Liver (tissue), 9 donors: Measurements from ENCODE around the gene SLC7A4. TPM values are rescaled to one million over a fixed set of nuclear protein-coding genes. Genes with fewer than 3 reads are reported as not detected.

Source experiments
- DNase-seq: peaks from one replicate; pipeline ENCODE4 v3.0.0-alpha.2; 2017; ENCODE audit warnings: low spot score
- H3K27ac ChIP-seq, 2 donors: one replicate each; pipeline ENCODE4 v1.7.0; 2013; ENCODE audit warnings: inconsistent platforms in 2 of 2, low read length in 2 of 2, control low read depth in 1 of 2, low read depth in 1 of 2, mild to moderate bottlenecking in 1 of 2
- H3K27me3 ChIP-seq, 4 donors: one replicate each; pipeline versions ENCODE4 v1.6.1 to v1.7.0; 2013; ENCODE audit warnings: low read length in 3 of 4, inconsistent platforms in 1 of 4, mild to moderate bottlenecking in 1 of 4, moderate library complexity in 1 of 4; ENCODE audit not compliant: control insufficient read depth in 4 of 4, insufficient read depth in 4 of 4
- H3K36me3 ChIP-seq, 4 donors: one replicate each; pipeline versions ENCODE4 v1.6.1 to v1.7.0; 2013; ENCODE audit warnings: low read length in 3 of 4, mild to moderate bottlenecking in 3 of 4, low read depth in 1 of 4, moderate library complexity in 1 of 4; ENCODE audit not compliant: control insufficient read depth in 4 of 4, insufficient read depth in 3 of 4
- H3K4me1 ChIP-seq, 4 donors: one replicate each; pipeline versions ENCODE4 v1.6.1 to v1.7.0; 2013; ENCODE audit warnings: low read length in 3 of 4, mild to moderate bottlenecking in 3 of 4, moderate library complexity in 1 of 4; ENCODE audit not compliant: control insufficient read depth in 4 of 4, insufficient read depth in 4 of 4
- H3K4me3 ChIP-seq, 3 donors: one replicate each; pipeline versions ENCODE4 v1.6.1 to v1.7.0; 2013; ENCODE audit warnings: low read length in 3 of 3, control low read depth in 1 of 3, low read depth in 1 of 3, mild to moderate bottlenecking in 1 of 3
- H3K9ac ChIP-seq, 2 donors: one replicate each; pipeline ENCODE4 v1.7.0; 2013; ENCODE audit warnings: low read length in 2 of 2, mild to moderate bottlenecking in 2 of 2, moderate library complexity in 2 of 2, control low read depth in 1 of 2, low read depth in 1 of 2
- H3K9me3 ChIP-seq, 4 donors: one replicate each; pipeline versions ENCODE4 v1.6.1 to v1.7.0; 2013; ENCODE audit warnings: low read length in 3 of 4; ENCODE audit not compliant: control insufficient read depth in 4 of 4
- ATF3 ChIP-seq: IDR thresholded peaks from 2 replicates; pipeline ENCODE4 v1.6.1; 2016; ENCODE audit warnings: antibody characterized with exemption
- CTCF ChIP-seq: fragments of 150-350 bp; IDR thresholded peaks from 2 replicates; pipeline ENCODE4 v1.5.1; 2017; ENCODE audit warnings: improper control_type of control experiment, low read depth, low read length; ENCODE audit not compliant: missing input control
- EGR1 ChIP-seq, 2 donors: IDR thresholded peaks; 2 replicates each; pipeline ENCODE4 v1.6.1; 2016 to 2018; ENCODE audit warnings: antibody characterized with exemption in 2 of 2, low read depth in 2 of 2
- FOXA1 ChIP-seq: IDR thresholded peaks from 2 replicates; pipeline ENCODE4 v1.6.1; 2016; ENCODE audit warnings: antibody characterized with exemption
- FOXA2 ChIP-seq: IDR thresholded peaks from 2 replicates; pipeline ENCODE4 v1.6.1; 2016; ENCODE audit warnings: antibody characterized with exemption
- GABPA ChIP-seq, 2 donors: IDR thresholded peaks in 1 of 2; conservative IDR thresholded peaks in 1 of 2; 2 replicates each; pipeline ENCODE4 v1.6.1; 2016; ENCODE audit warnings: antibody characterized with exemption in 2 of 2, mild to moderate bottlenecking in 1 of 2, moderate library complexity in 1 of 2
- HNF4A ChIP-seq, 2 donors: conservative IDR thresholded peaks; 2 replicates each; pipeline ENCODE4 v1.6.1; 2016; ENCODE audit warnings: antibody characterized with exemption in 2 of 2, mild to moderate bottlenecking in 2 of 2
- HNF4G ChIP-seq: IDR thresholded peaks from 2 replicates; pipeline ENCODE4 v1.6.1; 2016; ENCODE audit warnings: antibody characterized with exemption
- JUND ChIP-seq, 2 donors: IDR thresholded peaks; 2 replicates each; pipeline ENCODE4 v1.6.1; 2016; ENCODE audit warnings: antibody characterized with exemption in 2 of 2
- MAX ChIP-seq: IDR thresholded peaks from 2 replicates; pipeline ENCODE4 v1.6.1; 2016; ENCODE audit warnings: antibody characterized with exemption
- NR2F2 ChIP-seq: IDR thresholded peaks from 2 replicates; pipeline ENCODE4 v1.6.1; 2016; ENCODE audit warnings: antibody characterized with exemption
- RAD21 ChIP-seq, 2 donors: IDR thresholded peaks; 2 replicates each; pipeline ENCODE4 v1.6.1; 2016; ENCODE audit warnings: antibody characterized with exemption in 2 of 2, mild to moderate bottlenecking in 2 of 2
- RXRA ChIP-seq, 2 donors: IDR thresholded peaks; 2 replicates each; pipeline ENCODE4 v1.6.1; 2017 to 2018; ENCODE audit warnings: antibody characterized with exemption in 2 of 2, mild to moderate bottlenecking in 1 of 2
- SP1 ChIP-seq: IDR thresholded peaks from 2 replicates; pipeline ENCODE4 v1.6.1; 2018; ENCODE audit warnings: antibody characterized with exemption, mild to moderate bottlenecking
- TAF1 ChIP-seq: conservative IDR thresholded peaks from 2 replicates; pipeline ENCODE4 v1.6.1; 2016; ENCODE audit warnings: antibody characterized with exemption, mild to moderate bottlenecking
- YY1 ChIP-seq: IDR thresholded peaks from 2 replicates; pipeline ENCODE4 v1.6.1; 2016; ENCODE audit warnings: antibody characterized with exemption, mild to moderate bottlenecking
- WGBS: extraction: QIAGEN DNeasy Blood & Tissue Kit; methylation state at CpG from one replicate; pipeline ENCODE4 v1.1.7; 2013; 5-methylcytosine and 5-hydroxymethylcytosine counted together
- polyA plus RNA-seq, 2 donors: library from polyadenylated mRNA; stranded (reverse) in 1 of 2; unstranded in 1 of 2; fragments of 200-250 nt in 1 of 2; fragments of >200 nt in 1 of 2; fragmentation: Nextera tagmentation in 1 of 2; extraction: Ambion mirVana in 1 of 2; gene quantifications; one replicate each; pipeline versions ENCODE4 v1.2.1 to v1.2.3, GENCODE V29; 2013 to 2015
- total RNA-seq, 2 donors: library from RNA; depleted of rRNA; stranded (reverse); fragments of >200 nt; gene quantifications; one replicate each; pipeline ENCODE4 v1.2.3, GENCODE V29; 2014
- TF ChIP-seq, protein P1 (sequence below): IDR thresholded peaks from 2 replicates; pipeline ENCODE4 v1.6.1; 2016; ENCODE audit warnings: antibody characterized with exemption
- TF ChIP-seq, protein P2 (sequence below): IDR thresholded peaks from 2 replicates; pipeline ENCODE4 v1.6.1; 2016; ENCODE audit warnings: antibody characterized with exemption, mild to moderate bottlenecking
- donor health status: healthy.
- donor health status: healthy.
- donor health status: healthy.
- donor health status: healthy.
- donor health status: healthy.

SLC7A4 gene
- total and polyA plus RNA-seq, 4 donors: 0.11 to 0.67 (median 0.33) TPM

GRCh38 chr22:21055880-21056319 is 23.5 kb upstream of the SLC7A4 start:
- no peaks in the 10 kb centered on the region for H3K9me3 ChIP-seq
- no peak overlapping the region for H3K27ac ChIP-seq
- H3K4me1 ChIP-seq: no peaks in the 10 kb centered on the region
- 72% methylated on average over 7 of the region's 7 CpGs for WGBS
- no peak for TF ChIP-seq EGR1 (IDR thresholded peaks at IDR 0.05; ENCODE audit: low read depth in 2 of 2)
- TF ChIP-seq NR2F2: no peak
- TF ChIP-seq RAD21 (IDR thresholded peaks at IDR 0.05): no peak
- TF ChIP-seq ATF3: no peak
- TF ChIP-seq FOXA2: no peak
- no peak for TF ChIP-seq RXRA (IDR thresholded peaks at IDR 0.05)
- TF ChIP-seq YY1: no peak
- no peak for TF ChIP-seq MAX
- TF ChIP-seq SP1: no peak
- TF ChIP-seq JUND (IDR thresholded peaks at IDR 0.05): no peak
- no peak for TF ChIP-seq HNF4G
- no peak for DNase-seq
- H3K36me3 ChIP-seq: no peaks in the 10 kb centered on the region
- H3K4me3 ChIP-seq: no peak overlapping the region
- H3K27me3 ChIP-seq: no peaks in the 10 kb centered on the region
- no peak overlapping the region for H3K9ac ChIP-seq

DNA sequence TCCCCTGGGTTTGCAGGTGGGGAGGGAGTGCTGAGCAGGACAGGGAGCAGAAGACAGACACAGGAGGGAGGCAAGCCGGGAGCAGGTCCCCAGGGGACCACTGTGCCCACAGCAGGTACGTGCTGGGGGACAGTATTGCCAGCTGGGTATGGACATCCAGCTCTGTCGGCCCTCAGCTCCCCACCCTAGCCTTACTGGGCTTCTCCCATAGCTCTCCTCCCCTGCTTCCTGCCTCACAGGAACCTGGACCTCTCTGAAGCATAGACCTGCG is 23.1 kb upstream of the SLC7A4 start:
- H3K4me1 ChIP-seq: no peaks in the 10 kb centered on the region
- no peaks in the 10 kb centered on the region for H3K27me3 ChIP-seq
- H3K9me3 ChIP-seq: no peaks in the 10 kb centered on the region
- TF ChIP-seq HNF4A (conservative IDR thresholded peaks at IDR 0.05): no peak
- no peak for TF ChIP-seq HNF4G
- no peak for TF ChIP-seq FOXA1
- TF ChIP-seq GABPA (IDR thresholded peaks at IDR 0.05 in 1 of 2, conservative IDR thresholded peaks at IDR 0.05 in 1 of 2): no peak
- TF ChIP-seq FOXA2: no peak
- no peak for TF ChIP-seq RXRA (IDR thresholded peaks at IDR 0.05)
- TF ChIP-seq NR2F2: no peak
- no peak for TF ChIP-seq SP1
- TF ChIP-seq, protein P1, sequence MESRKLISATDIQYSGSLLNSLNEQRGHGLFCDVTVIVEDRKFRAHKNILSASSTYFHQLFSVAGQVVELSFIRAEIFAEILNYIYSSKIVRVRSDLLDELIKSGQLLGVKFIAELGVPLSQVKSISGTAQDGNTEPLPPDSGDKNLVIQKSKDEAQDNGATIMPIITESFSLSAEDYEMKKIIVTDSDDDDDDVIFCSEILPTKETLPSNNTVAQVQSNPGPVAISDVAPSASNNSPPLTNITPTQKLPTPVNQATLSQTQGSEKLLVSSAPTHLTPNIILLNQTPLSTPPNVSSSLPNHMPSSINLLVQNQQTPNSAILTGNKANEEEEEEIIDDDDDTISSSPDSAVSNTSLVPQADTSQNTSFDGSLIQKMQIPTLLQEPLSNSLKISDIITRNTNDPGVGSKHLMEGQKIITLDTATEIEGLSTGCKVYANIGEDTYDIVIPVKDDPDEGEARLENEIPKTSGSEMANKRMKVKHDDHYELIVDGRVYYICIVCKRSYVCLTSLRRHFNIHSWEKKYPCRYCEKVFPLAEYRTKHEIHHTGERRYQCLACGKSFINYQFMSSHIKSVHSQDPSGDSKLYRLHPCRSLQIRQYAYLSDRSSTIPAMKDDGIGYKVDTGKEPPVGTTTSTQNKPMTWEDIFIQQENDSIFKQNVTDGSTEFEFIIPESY: no peak
- TF ChIP-seq, protein P2, sequence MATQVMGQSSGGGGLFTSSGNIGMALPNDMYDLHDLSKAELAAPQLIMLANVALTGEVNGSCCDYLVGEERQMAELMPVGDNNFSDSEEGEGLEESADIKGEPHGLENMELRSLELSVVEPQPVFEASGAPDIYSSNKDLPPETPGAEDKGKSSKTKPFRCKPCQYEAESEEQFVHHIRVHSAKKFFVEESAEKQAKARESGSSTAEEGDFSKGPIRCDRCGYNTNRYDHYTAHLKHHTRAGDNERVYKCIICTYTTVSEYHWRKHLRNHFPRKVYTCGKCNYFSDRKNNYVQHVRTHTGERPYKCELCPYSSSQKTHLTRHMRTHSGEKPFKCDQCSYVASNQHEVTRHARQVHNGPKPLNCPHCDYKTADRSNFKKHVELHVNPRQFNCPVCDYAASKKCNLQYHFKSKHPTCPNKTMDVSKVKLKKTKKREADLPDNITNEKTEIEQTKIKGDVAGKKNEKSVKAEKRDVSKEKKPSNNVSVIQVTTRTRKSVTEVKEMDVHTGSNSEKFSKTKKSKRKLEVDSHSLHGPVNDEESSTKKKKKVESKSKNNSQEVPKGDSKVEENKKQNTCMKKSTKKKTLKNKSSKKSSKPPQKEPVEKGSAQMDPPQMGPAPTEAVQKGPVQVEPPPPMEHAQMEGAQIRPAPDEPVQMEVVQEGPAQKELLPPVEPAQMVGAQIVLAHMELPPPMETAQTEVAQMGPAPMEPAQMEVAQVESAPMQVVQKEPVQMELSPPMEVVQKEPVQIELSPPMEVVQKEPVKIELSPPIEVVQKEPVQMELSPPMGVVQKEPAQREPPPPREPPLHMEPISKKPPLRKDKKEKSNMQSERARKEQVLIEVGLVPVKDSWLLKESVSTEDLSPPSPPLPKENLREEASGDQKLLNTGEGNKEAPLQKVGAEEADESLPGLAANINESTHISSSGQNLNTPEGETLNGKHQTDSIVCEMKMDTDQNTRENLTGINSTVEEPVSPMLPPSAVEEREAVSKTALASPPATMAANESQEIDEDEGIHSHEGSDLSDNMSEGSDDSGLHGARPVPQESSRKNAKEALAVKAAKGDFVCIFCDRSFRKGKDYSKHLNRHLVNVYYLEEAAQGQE: no peak
- no peak for TF ChIP-seq EGR1 (IDR thresholded peaks at IDR 0.05; ENCODE audit: low read depth in 2 of 2)
- no peak for TF ChIP-seq MAX
- no peak for TF ChIP-seq YY1
- no peak for TF ChIP-seq CTCF
- TF ChIP-seq TAF1: no peak
- TF ChIP-seq JUND (IDR thresholded peaks at IDR 0.05): no peak
- no peak for TF ChIP-seq RAD21 (IDR thresholded peaks at IDR 0.05)
- no peak for DNase-seq
- H3K9ac ChIP-seq: no peak overlapping the region
- H3K27ac ChIP-seq: no peak overlapping the region
- WGBS: 73% methylated on average over 4 of the region's 4 CpGs
- H3K4me3 ChIP-seq: no peak overlapping the region
- no peaks in the 10 kb centered on the region for H3K36me3 ChIP-seq
